Breast epithelium (tissue), 4 donors: ENCODE measurements around the gene SLC37A3. TPM values are rescaled to one million over a fixed set of nuclear protein-coding genes. Genes with fewer than 3 reads are reported as not detected.

Experiments used
- DNase-seq, 2 donors: peaks; one replicate each; pipeline ENCODE4 v3.0.0-alpha.2; 2019; ENCODE audit warnings: low spot score in 2 of 2
- H3K27ac ChIP-seq, 2 donors: fragments of 200-600 bp; sonication (generic) in 1 of 2; one replicate each; pipeline ENCODE4 v1.5.1; 2016 to 2019; ENCODE audit warnings: mild to moderate bottlenecking in 1 of 2
- H3K27me3 ChIP-seq, 2 donors: fragments of 200-600 bp; sonication (generic) in 1 of 2; one replicate each; pipeline versions ENCODE4 v1.5.1 to v1.6.0; 2017 to 2019; ENCODE audit warnings: control low read depth in 1 of 2, mild to moderate bottlenecking in 1 of 2
- H3K36me3 ChIP-seq: fragments of 200-600 bp; one replicate; pipeline ENCODE4 v1.5.1; 2019
- H3K4me1 ChIP-seq, 2 donors: fragments of 200-600 bp; sonication (generic); one replicate each; pipeline ENCODE4 v1.5.1; 2016 to 2019; ENCODE audit warnings: control low read depth in 1 of 2
- H3K4me3 ChIP-seq, 3 donors: fragments of 200-600 bp; sonication (generic); 1 replicate in 2 of 3; 2 replicates in 1 of 3; pipeline ENCODE4 v1.5.1; 2016 to 2019; ENCODE audit warnings: mild to moderate bottlenecking in 3 of 3, moderate library complexity in 2 of 3
- H3K9me3 ChIP-seq, 2 donors: fragments of 200-600 bp; sonication (generic) in 1 of 2; one replicate each; pipeline ENCODE4 v1.5.1; 2016 to 2019; ENCODE audit warnings: control low read depth in 1 of 2
- POLR2A ChIP-seq: fragments of 450-650 bp; IDR thresholded peaks from one replicate; pipeline ENCODE4 v1.6.1; 2016; ENCODE audit warnings: antibody characterized with exemption, mild to moderate bottlenecking, moderate library complexity
- POLR2AphosphoS5 ChIP-seq, 3 donors: sonication (generic); formaldehyde crosslinking; IDR thresholded peaks; one replicate each; pipeline ENCODE4 v1.6.1; 2017; ENCODE audit warnings: antibody characterized with exemption in 3 of 3
- intact Hi-C: fragments of 100-400 bp; cut with DNase I; formaldehyde crosslinking; loops from one replicate; pipeline ENCODE4 v1.15.1; 2023; ENCODE audit warnings: low total_unique reads
- total RNA-seq, 3 donors: library from RNA; depleted of rRNA; stranded (reverse); fragments of >200 nt; gene quantifications; one replicate each; pipeline ENCODE4 v1.1.0, GENCODE V29; 2016
- TF ChIP-seq, protein P1 (sequence below), 3 donors: fragments of 450-650 bp; IDR thresholded peaks; one replicate each; pipeline ENCODE4 v1.5.1; 2016 to 2017; ENCODE audit warnings: antibody characterized with exemption in 3 of 3, mild to moderate bottlenecking in 3 of 3, moderate library complexity in 3 of 3

SLC37A3 gene
- total RNA-seq, 3 donors from 2014 or later: 64.0 to 89.8 (median 79.3) TPM

DNA sequence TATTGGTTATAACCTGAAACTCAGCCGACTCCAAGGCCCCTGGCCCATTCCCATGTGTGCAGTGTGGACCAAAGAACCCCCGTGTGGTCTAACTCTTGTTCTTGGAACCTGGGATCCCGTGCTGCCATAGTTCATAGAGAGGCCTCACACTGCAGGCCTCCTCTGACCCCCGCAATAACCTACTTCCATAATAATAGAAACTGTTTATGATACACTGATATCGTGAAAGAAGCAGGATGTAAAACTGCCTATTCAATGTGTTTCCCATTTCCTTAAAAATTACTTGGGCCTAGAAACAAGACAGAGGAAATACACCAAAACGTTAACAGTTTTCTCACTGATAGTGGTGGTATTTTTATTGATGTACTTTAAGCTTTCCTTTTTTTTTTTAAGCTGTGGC is 112.4 kb downstream of the SLC37A3 start:
- Histone ChIP-seq H3K4me1 (no peaks in the 10 kb centered on the region), H3K9me3 (peaks cover 0 to 4% of the 10 kb centered on the region in 2 donors), H3K27ac (no peak overlapping the region), H3K4me3 (no peak overlapping the region), H3K36me3 (no peaks in the 10 kb centered on the region), H3K27me3 (no peaks in the 10 kb centered on the region)
- no peak for DNase-seq
- intact Hi-C loops: no loop called here
- no peak for TF ChIP-seq POLR2AphosphoS5 (IDR thresholded peaks at IDR 0.05)
- TF ChIP-seq POLR2A: no peak
- TF ChIP-seq, protein P1, sequence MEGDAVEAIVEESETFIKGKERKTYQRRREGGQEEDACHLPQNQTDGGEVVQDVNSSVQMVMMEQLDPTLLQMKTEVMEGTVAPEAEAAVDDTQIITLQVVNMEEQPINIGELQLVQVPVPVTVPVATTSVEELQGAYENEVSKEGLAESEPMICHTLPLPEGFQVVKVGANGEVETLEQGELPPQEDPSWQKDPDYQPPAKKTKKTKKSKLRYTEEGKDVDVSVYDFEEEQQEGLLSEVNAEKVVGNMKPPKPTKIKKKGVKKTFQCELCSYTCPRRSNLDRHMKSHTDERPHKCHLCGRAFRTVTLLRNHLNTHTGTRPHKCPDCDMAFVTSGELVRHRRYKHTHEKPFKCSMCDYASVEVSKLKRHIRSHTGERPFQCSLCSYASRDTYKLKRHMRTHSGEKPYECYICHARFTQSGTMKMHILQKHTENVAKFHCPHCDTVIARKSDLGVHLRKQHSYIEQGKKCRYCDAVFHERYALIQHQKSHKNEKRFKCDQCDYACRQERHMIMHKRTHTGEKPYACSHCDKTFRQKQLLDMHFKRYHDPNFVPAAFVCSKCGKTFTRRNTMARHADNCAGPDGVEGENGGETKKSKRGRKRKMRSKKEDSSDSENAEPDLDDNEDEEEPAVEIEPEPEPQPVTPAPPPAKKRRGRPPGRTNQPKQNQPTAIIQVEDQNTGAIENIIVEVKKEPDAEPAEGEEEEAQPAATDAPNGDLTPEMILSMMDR (IDR thresholded peaks at IDR 0.05): no peak

DNA sequence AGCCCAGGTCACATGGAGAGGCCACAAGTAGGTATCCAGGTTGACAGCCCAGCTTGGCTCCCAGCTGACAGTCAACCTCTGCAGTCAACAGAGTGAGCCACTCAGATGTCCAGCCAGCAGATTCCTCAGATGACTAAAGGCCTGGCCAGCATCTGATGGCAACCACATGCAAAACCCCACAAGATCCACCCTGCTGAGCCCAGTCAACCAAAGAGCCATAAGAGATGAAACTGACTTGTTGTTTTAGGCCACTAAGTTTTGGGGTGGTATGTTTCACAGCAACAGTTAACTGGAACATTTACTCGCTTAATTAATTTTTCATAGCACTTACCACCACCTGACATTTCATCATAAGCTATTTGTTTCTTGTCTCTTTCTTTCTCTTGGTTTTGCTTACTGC is 114.3 kb downstream of the SLC37A3 start:
- intact Hi-C loops: no loop called here
- TF ChIP-seq POLR2AphosphoS5 (IDR thresholded peaks at IDR 0.05) (no peak), POLR2A (no peak)
- TF ChIP-seq, protein P1 (IDR thresholded peaks at IDR 0.05): no peak
- Histone ChIP-seq H3K27me3 (no peaks in the 10 kb centered on the region), H3K27ac (no peak overlapping the region), H3K9me3 (peaks cover 0 to 4% of the 10 kb centered on the region in 2 donors), H3K4me3 (no peak overlapping the region), H3K4me1 (no peaks in the 10 kb centered on the region), H3K36me3 (no peaks in the 10 kb centered on the region)
- no peak for DNase-seq

Other genes with a start within 250 kb of the SLC37A3 start
- gene KDM7A, start 221.5 kb downstream of the SLC37A3 start, total RNA-seq: 10 to 100 TPM; 33.1 to 37.1 (median 34.7) TPM
- gene RAB19, start 5.5 kb upstream of the SLC37A3 start, total RNA-seq: 1 to 10 TPM in 2 of 3 donors, not detected in 1; 2.3 to 4.2 TPM
- 10 to 100 TPM; 58.7 to 96.2 (median 85.0) TPM for gene MKRN1, start 81.0 kb upstream of the SLC37A3 start, total RNA-seq
- gene DENND2A, start 242.3 kb upstream of the SLC37A3 start, total RNA-seq: 10 to 100 TPM in 1 of 3 donors, 1 to 10 TPM in 2; 6.9 to 13.1 (median 7.6) TPM